GM12878 (cell line): ENCODE results near the gene AXIN1. TPM values are rescaled to one million over a fixed set of nuclear protein-coding genes. Genes with fewer than 3 reads are reported as not detected.

Source experiments
- ATAC-seq: fragments of 200-7000 bp; cut with Tn5 transposase; 3 replicates; pipeline ENCODE4 v1.9.1; 2020; ENCODE audit warnings: mild to moderate bottlenecking, moderate library complexity
- BruUV-seq: library from RNA; stranded (reverse); fragments of 400-500 nt; replicated peaks from 2 replicates; lab custom pipeline; 2021; lab: Mats Ljungman, UMichigan
- CTCF ChIA-PET: fragments of 300-600 bp; sonication (Branson Sonifier 250); formaldehyde crosslinking; extraction: SDS; loops from one replicate; lab custom pipeline; 2021; ENCODE audit warnings: inconsistent platforms; lab: Yijun Ruan, JAX
- POLR2A ChIA-PET: fragments of 350-600 bp; formaldehyde crosslinking; extraction: SDS; loops from one replicate; lab custom pipeline; 2021; ENCODE audit warnings: inconsistent platforms; lab: Charles Lee
- RAD21 ChIA-PET: fragments of 300-600 bp; sonication (Branson Sonifier 250); formaldehyde crosslinking; loops from one replicate; lab custom pipeline; 2023; ENCODE audit warnings: antibody characterized with exemption; ENCODE audit not compliant: unreplicated experiment; lab: Charles Lee
- SMC1A ChIA-PET: fragments of 300-600 bp; sonication (Branson Sonifier 250); formaldehyde crosslinking; loops from one replicate; lab custom pipeline; 2023; ENCODE audit not compliant: unreplicated experiment, uncharacterized antibody; lab: Charles Lee
- DNase-seq: peaks from one replicate; pipeline ENCODE4 v3.0.0-alpha.2; 2011; ENCODE audit warnings: low read depth, low spot score
- FAIRE-seq: peaks from 3 replicates; lab custom pipeline; 2011; peaks lifted over from hg19 to GRCh38; lab: Jason Lieb, UNC
- H2AFZ ChIP-seq: 2 replicates; pipeline ENCODE4 v1.6.0; 2011; ENCODE audit warnings: low read depth, low read length, control low read depth; ENCODE audit not compliant: control insufficient read depth
- H3K27ac ChIP-seq: 2 replicates; pipeline ENCODE4 v1.5.1; 2011; ENCODE audit warnings: control low read depth; ENCODE audit not compliant: control insufficient read depth, insufficient read depth
- H3K27me3 ChIP-seq, 2 experiments: replicated peaks in 1 of 2; 2 replicates each; pipeline versions ENCODE4 v1.6.0 to v1.6.1; 2011; ENCODE audit warnings: low read length in 1 of 2; ENCODE audit not compliant: control insufficient read depth in 2 of 2, insufficient read depth in 2 of 2
- H3K36me3 ChIP-seq, 2 experiments: 2 replicates each; pipeline ENCODE4 v1.5.1; 2011; ENCODE audit warnings: low read length in 1 of 2; ENCODE audit not compliant: control insufficient read depth in 2 of 2, insufficient read depth in 2 of 2
- H3K4me1 ChIP-seq: 2 replicates; pipeline ENCODE4 v1.6.1; 2011; ENCODE audit warnings: mild to moderate bottlenecking, low read length, moderate library complexity, mixed read lengths; ENCODE audit not compliant: control insufficient read depth, insufficient read depth
- H3K4me2 ChIP-seq: 2 replicates; pipeline ENCODE4 v1.6.0; 2011; ENCODE audit warnings: control low read depth; ENCODE audit not compliant: control insufficient read depth, insufficient read depth
- H3K4me3 ChIP-seq: fragments of 200-600 bp; sonication (generic); 2 replicates; pipeline ENCODE4 v1.5.1; 2016
- H3K79me2 ChIP-seq: 2 replicates; pipeline ENCODE4 v1.6.0; 2011; ENCODE audit warnings: low read length; ENCODE audit not compliant: control insufficient read depth, insufficient read depth
- H3K9ac ChIP-seq: 2 replicates; pipeline ENCODE4 v1.8.0; 2011; ENCODE audit warnings: low read length, control low read depth, mixed read lengths; ENCODE audit not compliant: control insufficient read depth, insufficient read depth
- H3K9me3 ChIP-seq: replicated peaks from 3 replicates; pipeline ENCODE4 v1.5.1; 2011; ENCODE audit warnings: mild to moderate bottlenecking, low read length; ENCODE audit not compliant: control insufficient read depth, insufficient read depth
- H4K20me1 ChIP-seq: 2 replicates; pipeline ENCODE4 v1.6.0; 2011; ENCODE audit not compliant: control insufficient read depth, insufficient read depth
- BACH1 ChIP-seq: fragments of 450-650 bp; IDR thresholded peaks from 2 replicates; pipeline ENCODE4 v1.6.1; 2017; ENCODE audit warnings: mild to moderate bottlenecking, borderline replicate concordance
- HDAC2 ChIP-seq: fragments of 200-600 bp; sonication (generic); IDR thresholded peaks from 2 replicates; pipeline ENCODE4 v1.6.1; 2017
- KLF5 ChIP-seq: fragments of 450-650 bp; IDR thresholded peaks from 2 replicates; pipeline ENCODE4 v1.6.1; 2014; ENCODE audit warnings: mild to moderate bottlenecking; ENCODE audit not compliant: partially characterized antibody
- MEF2A ChIP-seq: IDR thresholded peaks from 2 replicates; pipeline ENCODE4 v1.6.1; 2011; ENCODE audit warnings: low read depth, mild to moderate bottlenecking, low read length, moderate library complexity; ENCODE audit not compliant: insufficient read depth
- NFXL1 ChIP-seq: fragments of 450-650 bp; IDR thresholded peaks from 2 replicates; pipeline ENCODE4 v1.6.1; 2017; ENCODE audit warnings: antibody characterized with exemption, mild to moderate bottlenecking, borderline replicate concordance
- PAX5 ChIP-seq: IDR thresholded peaks from 2 replicates; pipeline ENCODE4 v1.6.1; 2011; ENCODE audit warnings: low read depth, low read length, borderline replicate concordance
- POLR2AphosphoS2 ChIP-seq: IDR thresholded peaks from 2 replicates; pipeline ENCODE4 v1.6.1; 2011; ENCODE audit warnings: low read depth, mild to moderate bottlenecking, low read length, improper control_type of control experiment, moderate library complexity
- RCOR1 ChIP-seq: conservative IDR thresholded peaks from 2 replicates; pipeline ENCODE4 v1.6.1; 2012; ENCODE audit warnings: low read depth, low read length, improper control_type of control experiment
- ZNF217 ChIP-seq: fragments of 450-650 bp; IDR thresholded peaks from 2 replicates; pipeline ENCODE4 v1.6.1; 2017; ENCODE audit warnings: antibody characterized with exemption, mild to moderate bottlenecking
- ZNF24 ChIP-seq: fragments of 450-650 bp; IDR thresholded peaks from 2 replicates; pipeline ENCODE4 v1.6.1; 2017; ENCODE audit warnings: antibody characterized with exemption, mild to moderate bottlenecking
- ZNF622 ChIP-seq: fragments of 450-650 bp; IDR thresholded peaks from 2 replicates; pipeline ENCODE4 v1.6.1; 2017; ENCODE audit warnings: mild to moderate bottlenecking, inconsistent platforms
- WGBS: methylation state at CpG from one replicate; pipeline ENCODE4 v1.1.6; 2016; ENCODE audit warnings: low lambda C conversion rate; ENCODE audit not compliant: insufficient replicate concordance, insufficient coverage; ENCODE audit errors: missing lambda C conversion rate; 5-methylcytosine and 5-hydroxymethylcytosine counted together
- in situ Hi-C: fragments of 300-500 bp; cut with MboI; formaldehyde crosslinking; loops from 9 replicates; pipeline ENCODE4 v1.14.3; 2018; ENCODE audit warnings: mixed read lengths
- intact Hi-C: fragments of 100-400 bp; cut with micrococcal nuclease; formaldehyde crosslinking; loops from one replicate; pipeline ENCODE4 v1.14.2; 2022; ENCODE audit not compliant: unreplicated experiment
- polyA plus RNA-seq, 11 experiments: library from polyadenylated mRNA; depleted of rRNA in 4 of 11; unstranded in 6 of 11; stranded (reverse) in 5 of 11; fragments of >200 nt; fragmentation: Nextera tagmentation in 4 of 11; fragmentation: Illumina TruSeq in 1 of 11; extraction: Ambion mirVana in 4 of 11; extraction: Trizol in 1 of 11; gene quantifications; 1 replicate in 1 of 11; 2 replicates in 10 of 11; pipeline versions ENCODE4 v1.2.1 to v1.2.3, GENCODE V29; 2011 to 2016; ENCODE audit warnings: inconsistent platforms in 2 of 11, missing spikeins in 2 of 11, low read depth in 1 of 11
- total RNA-seq, 4 experiments: library from RNA; depleted of rRNA in 3 of 4; stranded (reverse); fragments of >200 nt in 3 of 4; fragmentation: Illumina TruSeq in 1 of 4; extraction: Trizol in 1 of 4; gene quantifications; 2 replicates each; pipeline versions ENCODE4 v1.2.1 to v1.2.3, GENCODE V29; 2013 to 2021
- TF ChIP-seq, protein P1 (sequence below): fragments of 450-650 bp; IDR thresholded peaks from 2 replicates; pipeline ENCODE4 v1.6.1; 2017; ENCODE audit warnings: mild to moderate bottlenecking, low read depth, inconsistent platforms; ENCODE audit not compliant: poor library complexity, severe bottlenecking
- TF ChIP-seq, protein P2 (sequence below): IDR thresholded peaks from 2 replicates; pipeline ENCODE4 v1.6.1; 2012; ENCODE audit warnings: low read length, inconsistent platforms

AXIN1 gene
- total and polyA plus RNA-seq, 10 of the 15 experiments (the other 5 are each of a cell fraction or from before 2014, with no cell fraction given) = 0.26 to 27.1 (median 7.7) TPM

DNA sequence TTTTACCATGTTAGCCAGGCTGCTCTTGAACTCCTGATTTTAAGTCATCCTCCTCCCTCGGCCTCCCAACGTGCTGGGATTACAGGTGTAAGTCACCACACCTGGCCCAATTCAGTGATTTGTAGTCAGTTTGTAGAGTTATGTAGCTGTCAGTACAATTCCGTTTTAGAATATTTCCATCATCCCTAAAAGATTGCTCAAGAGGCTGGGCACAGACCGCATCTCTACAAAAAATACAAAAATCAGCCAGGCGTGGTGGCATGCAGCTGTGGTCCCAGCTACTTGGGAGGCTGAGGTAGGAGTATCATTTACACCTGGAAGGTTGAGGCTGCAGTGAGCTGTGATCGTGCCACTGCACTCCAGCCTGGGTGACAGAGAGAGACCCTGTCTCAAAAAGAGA, 97.3 kb downstream of the AXIN1 start (continued):
- TF ChIP-seq, protein P1, sequence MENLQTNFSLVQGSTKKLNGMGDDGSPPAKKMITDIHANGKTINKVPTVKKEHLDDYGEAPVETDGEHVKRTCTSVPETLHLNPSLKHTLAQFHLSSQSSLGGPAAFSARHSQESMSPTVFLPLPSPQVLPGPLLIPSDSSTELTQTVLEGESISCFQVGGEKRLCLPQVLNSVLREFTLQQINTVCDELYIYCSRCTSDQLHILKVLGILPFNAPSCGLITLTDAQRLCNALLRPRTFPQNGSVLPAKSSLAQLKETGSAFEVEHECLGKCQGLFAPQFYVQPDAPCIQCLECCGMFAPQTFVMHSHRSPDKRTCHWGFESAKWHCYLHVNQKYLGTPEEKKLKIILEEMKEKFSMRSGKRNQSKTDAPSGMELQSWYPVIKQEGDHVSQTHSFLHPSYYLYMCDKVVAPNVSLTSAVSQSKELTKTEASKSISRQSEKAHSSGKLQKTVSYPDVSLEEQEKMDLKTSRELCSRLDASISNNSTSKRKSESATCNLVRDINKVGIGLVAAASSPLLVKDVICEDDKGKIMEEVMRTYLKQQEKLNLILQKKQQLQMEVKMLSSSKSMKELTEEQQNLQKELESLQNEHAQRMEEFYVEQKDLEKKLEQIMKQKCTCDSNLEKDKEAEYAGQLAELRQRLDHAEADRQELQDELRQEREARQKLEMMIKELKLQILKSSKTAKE = no peak
- TF ChIP-seq RCOR1 (no peak), ZNF24 (no peak), HDAC2 (no peak), KLF5 (no peak)
- TF ChIP-seq, all 136 proteins: peak for 0

DNA sequence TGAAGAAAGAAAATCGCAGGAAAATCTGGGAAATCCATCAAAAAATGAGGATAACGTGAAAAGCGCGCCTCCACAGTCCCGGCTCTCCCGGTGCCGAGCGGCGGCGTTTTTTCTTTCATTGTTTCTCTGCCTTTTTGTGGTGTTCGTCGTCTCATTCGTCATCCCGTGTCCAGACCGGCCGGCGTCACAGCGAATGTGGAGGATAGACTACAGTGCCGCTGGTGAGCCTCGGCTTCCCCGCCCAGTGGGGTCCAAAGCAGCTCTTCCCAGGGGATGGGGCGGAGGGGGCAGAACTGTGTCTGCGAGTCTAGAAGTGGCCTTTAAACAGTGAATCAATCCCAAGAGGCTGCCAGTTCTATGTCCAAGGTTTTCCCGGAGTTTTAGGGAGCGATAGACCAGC, 98.1 kb downstream of the AXIN1 start:
- Histone ChIP-seq H3K9me3 (no peaks in the 10 kb centered on the region), H3K27ac (no peak overlapping the region), H3K36me3 (peaks cover 0 to 4% of the 10 kb centered on the region in 2 experiments; a peak in 2 of 4 replicates), H3K9ac (no peak overlapping the region), H2AFZ (no peak overlapping the region), H3K4me3 (no peak overlapping the region), H4K20me1 (no peaks in the 10 kb centered on the region), H3K79me2 (no peaks in the 10 kb centered on the region), H3K27me3 (no peaks in the 10 kb centered on the region), H3K4me2 (no peak overlapping the region), H3K4me1 (peaks cover 4% of the 10 kb centered on the region; the same call in 1 of the 2 replicates)
- no peak for TF ChIP-seq BACH1
- no peak for TF ChIP-seq ZNF217
- no peak for TF ChIP-seq NFXL1
- TF ChIP-seq POLR2AphosphoS2 = no peak
- no peak for TF ChIP-seq MEF2A
- no peak for TF ChIP-seq PAX5
- TF ChIP-seq, protein P2, sequence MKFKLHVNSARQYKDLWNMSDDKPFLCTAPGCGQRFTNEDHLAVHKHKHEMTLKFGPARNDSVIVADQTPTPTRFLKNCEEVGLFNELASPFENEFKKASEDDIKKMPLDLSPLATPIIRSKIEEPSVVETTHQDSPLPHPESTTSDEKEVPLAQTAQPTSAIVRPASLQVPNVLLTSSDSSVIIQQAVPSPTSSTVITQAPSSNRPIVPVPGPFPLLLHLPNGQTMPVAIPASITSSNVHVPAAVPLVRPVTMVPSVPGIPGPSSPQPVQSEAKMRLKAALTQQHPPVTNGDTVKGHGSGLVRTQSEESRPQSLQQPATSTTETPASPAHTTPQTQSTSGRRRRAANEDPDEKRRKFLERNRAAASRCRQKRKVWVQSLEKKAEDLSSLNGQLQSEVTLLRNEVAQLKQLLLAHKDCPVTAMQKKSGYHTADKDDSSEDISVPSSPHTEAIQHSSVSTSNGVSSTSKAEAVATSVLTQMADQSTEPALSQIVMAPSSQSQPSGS = no peak
- no peak for TF ChIP-seq ZNF622
- ChIA-PET RAD21 (interaction anchor here (2.4 kb wide), 1 partner anchor 19 kb away, joined by 13 read pairs; the partner anchor contains the start of gene FAM234A), SMC1A (interaction anchor here (1.0 to 1.3 kb wide), 2 partner anchors 15 to 19 kb away, joined by 3 to 4 read pairs; partner anchors contain the start of gene FAM234A), POLR2A (interaction anchor here (0.8 to 3.7 kb wide), 2 partner anchors 18 to 25 kb away, joined by 3 to 26 read pairs; partner anchors contain the start of gene FAM234A), CTCF (no interaction called here)
- no TSS peak for BruUV-seq
- FAIRE-seq (no peak), ATAC-seq (no peak), DNase-seq (no peak)
- in situ Hi-C loops (no loop called here), intact Hi-C loops (no loop called here)
- 95% methylated on average over 25 of the region's 25 CpGs for WGBS
